NCI-H526 (cell line): Measurements from ENCODE around the gene TRPC4AP.
"Not testable (repeated sequence)": the region's sequence is repeated elsewhere in the genome, so short reads cannot be mapped to it uniquely, and the experiment has no call there.

Source experiments
- DNase-seq, 2 experiments: peaks; one replicate each; lab custom pipeline; 2025; lab: John Stamatoyannopoulos, UW

TRPC4AP gene

GRCh38 chr20:35055445-35056276, 36.9 kb downstream of the TRPC4AP start:
- no peak for DNase-seq

- DNase-seq, result no peak
Observed at GRCh38 chr20:35054814-35055213, 37.8 kb downstream of the TRPC4AP start.

GRCh38 chr20:35052616-35053015, 40.0 kb downstream of the TRPC4AP start:
- DNase-seq, result not testable (repeated sequence)

- DNase-seq, result no peak
Observed at GRCh38 chr20:35049776-35050352, 42.7 kb downstream of the TRPC4AP start.

- DNase-seq, result no peak
Observed at GRCh38 chr20:35048739-35049138, 43.9 kb downstream of the TRPC4AP start.

- DNase-seq, result no peak
Observed at GRCh38 chr20:35042268-35042667, 50.3 kb downstream of the TRPC4AP start.

- DNase-seq, result no peak
Observed at GRCh38 chr20:35040646-35041045, 52.0 kb downstream of the TRPC4AP start.

- DNase-seq, result no peak
Observed at GRCh38 chr20:35039846-35040489, 52.6 kb downstream of the TRPC4AP start.

GRCh38 chr20:35039146-35039545, 53.5 kb downstream of the TRPC4AP start:
- DNase-seq, result no peak

GRCh38 chr20:35034145-35034544, 58.5 kb downstream of the TRPC4AP start:
- DNase-seq, result no peak

GRCh38 chr20:35030136-35030535, 62.5 kb downstream of the TRPC4AP start:
- no peak for DNase-seq

- DNase-seq, result no peak
Observed at GRCh38 chr20:35027301-35027700, 65.3 kb downstream of the TRPC4AP start.

GRCh38 chr20:35025116-35025515, 67.5 kb downstream of the TRPC4AP start:
- DNase-seq, result no peak

GRCh38 chr20:35023624-35024023, 69.0 kb downstream of the TRPC4AP start:
- no peak for DNase-seq

- DNase-seq, result no peak
Observed at GRCh38 chr20:35021831-35022230, 70.8 kb downstream of the TRPC4AP start.

- DNase-seq, result no peak
Observed at GRCh38 chr20:35021063-35021462, 71.5 kb downstream of the TRPC4AP start.

GRCh38 chr20:35020108-35020928, 72.3 kb downstream of the TRPC4AP start:
- DNase-seq, result no peak

GRCh38 chr20:35018590-35019371, 73.8 kb downstream of the TRPC4AP start:
- DNase-seq, result no peak

GRCh38 chr20:35017099-35017835, 75.3 kb downstream of the TRPC4AP start:
- no peak for DNase-seq

- no peak for DNase-seq
Observed at GRCh38 chr20:35015863-35016193, 76.8 kb downstream of the TRPC4AP start.

- DNase-seq, result no peak
Observed at GRCh38 chr20:35014537-35014936, 78.1 kb downstream of the TRPC4AP start.
